ENCODE results near the gene AGO3. TPM values are rescaled to one million over a fixed set of nuclear protein-coding genes. Genes with fewer than 3 reads are reported as not detected.

The AGO3 gene
- 27.3 and 28.6 TPM in 2 replicates for total RNA-seq (2014; rRNA removed; shearing (Covaris generic))
- polyA plus RNA-seq (2016; fragmentation: Nextera tagmentation; extraction: Ambion mirVana), result 14.1 and 19.2 TPM in 2 replicates
- long read RNA-seq, full-length matches to known transcripts, result 1 of 4 reads
- long read RNA-seq, partial matches to known transcripts, result 1 of 4 reads
- long read RNA-seq, other reads (novel, unspliced or antisense), result 2 of 4 reads

DNA sequence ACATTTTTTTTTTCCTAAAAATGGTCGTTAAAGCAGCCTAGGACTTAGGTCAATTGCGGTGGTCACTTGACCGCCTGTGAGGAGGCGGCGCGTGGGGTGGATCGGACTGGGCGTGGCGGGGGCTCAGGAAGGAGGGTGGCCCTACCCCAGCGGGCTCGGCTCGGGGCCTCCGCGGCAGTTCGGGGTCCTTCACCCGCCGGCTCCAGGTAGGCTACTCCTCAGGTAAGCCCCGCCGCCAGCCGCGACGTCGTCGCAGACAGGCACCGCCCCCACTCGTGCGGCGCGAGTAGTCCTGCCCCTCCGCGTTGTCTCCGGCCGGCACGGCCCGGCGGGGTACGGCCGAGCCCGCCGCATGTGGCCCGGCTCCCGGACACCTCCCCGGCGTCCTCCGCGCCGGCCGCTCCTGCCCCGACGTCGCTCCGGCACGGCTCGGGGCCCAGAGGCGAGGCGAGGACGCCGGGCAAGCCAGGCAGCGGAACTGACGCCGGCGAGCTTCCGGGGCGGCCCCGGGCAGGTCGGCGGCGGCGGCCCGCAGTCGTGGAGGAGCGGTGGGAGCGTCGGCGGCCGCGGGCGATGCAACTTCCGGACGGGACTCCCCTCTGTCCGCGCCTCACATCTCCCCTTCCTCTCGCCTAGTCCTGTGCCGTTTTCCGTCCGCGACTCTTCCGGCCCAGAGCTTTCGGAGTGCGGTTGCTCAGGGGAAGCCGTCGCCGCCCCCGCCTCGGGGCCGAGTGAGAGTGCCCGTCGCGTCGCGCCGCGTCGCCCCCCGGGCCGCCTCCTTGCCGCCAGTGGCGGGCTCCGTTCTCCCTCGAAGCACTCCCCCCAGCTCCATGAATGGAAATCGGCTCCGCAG is at the start of gene AGO3:
Gene AGO3, plus strand, starts transcription at position 513 of the 853 bp plus-strand sequence. Its CDS starts 322 bp downstream, at position 835.
- peak within 1 kb of the TSS; percentile 98 for H3K4me3 Mint-ChIP-seq
- H3K27ac Mint-ChIP-seq, result peak within 1 kb of the TSS; percentile 98
- Histone ChIP-seq H3K27me3 (ENCODE audit: insufficient read depth) (no peaks in the 10 kb centered on the region), H2AFZ (peak within 1 kb of the TSS; percentile 85), H3K4me3 (peak within 1 kb of the TSS; percentile 89), H3K79me2 (replicated peaks; ENCODE audit: insufficient read depth) (peaks cover 44% of the 10 kb centered on the region), H3K36me3 (ENCODE audit: insufficient read depth) (no peaks in the 10 kb centered on the region), H3K4me1 (ENCODE audit: insufficient read depth) (peaks cover 31% of the 10 kb centered on the region), H3F3A (replicated peaks; ENCODE audit: low read depth) (peaks cover 11% of the 10 kb centered on the region; the same call in 1 of the 2 replicates), H4K20me1 (replicated peaks; ENCODE audit: insufficient read depth) (no peaks in the 10 kb centered on the region; the same call in none of the 2 replicates), H3K4me2 (peak within 1 kb of the TSS; percentile 96), H3K27ac (ENCODE audit: low read depth) (peak within 1 kb of the TSS; percentile 98), H3K9me2 (ENCODE audit: insufficient read depth) (no peaks in the 10 kb centered on the region)
- DNase-seq (ENCODE audit: low spot score) (peak; percentile 93), ATAC-seq (peak; percentile 84)
- H3K9me3 Mint-ChIP-seq, result no peaks in the 10 kb centered on the region
- TF ChIP-seq, protein P1, sequence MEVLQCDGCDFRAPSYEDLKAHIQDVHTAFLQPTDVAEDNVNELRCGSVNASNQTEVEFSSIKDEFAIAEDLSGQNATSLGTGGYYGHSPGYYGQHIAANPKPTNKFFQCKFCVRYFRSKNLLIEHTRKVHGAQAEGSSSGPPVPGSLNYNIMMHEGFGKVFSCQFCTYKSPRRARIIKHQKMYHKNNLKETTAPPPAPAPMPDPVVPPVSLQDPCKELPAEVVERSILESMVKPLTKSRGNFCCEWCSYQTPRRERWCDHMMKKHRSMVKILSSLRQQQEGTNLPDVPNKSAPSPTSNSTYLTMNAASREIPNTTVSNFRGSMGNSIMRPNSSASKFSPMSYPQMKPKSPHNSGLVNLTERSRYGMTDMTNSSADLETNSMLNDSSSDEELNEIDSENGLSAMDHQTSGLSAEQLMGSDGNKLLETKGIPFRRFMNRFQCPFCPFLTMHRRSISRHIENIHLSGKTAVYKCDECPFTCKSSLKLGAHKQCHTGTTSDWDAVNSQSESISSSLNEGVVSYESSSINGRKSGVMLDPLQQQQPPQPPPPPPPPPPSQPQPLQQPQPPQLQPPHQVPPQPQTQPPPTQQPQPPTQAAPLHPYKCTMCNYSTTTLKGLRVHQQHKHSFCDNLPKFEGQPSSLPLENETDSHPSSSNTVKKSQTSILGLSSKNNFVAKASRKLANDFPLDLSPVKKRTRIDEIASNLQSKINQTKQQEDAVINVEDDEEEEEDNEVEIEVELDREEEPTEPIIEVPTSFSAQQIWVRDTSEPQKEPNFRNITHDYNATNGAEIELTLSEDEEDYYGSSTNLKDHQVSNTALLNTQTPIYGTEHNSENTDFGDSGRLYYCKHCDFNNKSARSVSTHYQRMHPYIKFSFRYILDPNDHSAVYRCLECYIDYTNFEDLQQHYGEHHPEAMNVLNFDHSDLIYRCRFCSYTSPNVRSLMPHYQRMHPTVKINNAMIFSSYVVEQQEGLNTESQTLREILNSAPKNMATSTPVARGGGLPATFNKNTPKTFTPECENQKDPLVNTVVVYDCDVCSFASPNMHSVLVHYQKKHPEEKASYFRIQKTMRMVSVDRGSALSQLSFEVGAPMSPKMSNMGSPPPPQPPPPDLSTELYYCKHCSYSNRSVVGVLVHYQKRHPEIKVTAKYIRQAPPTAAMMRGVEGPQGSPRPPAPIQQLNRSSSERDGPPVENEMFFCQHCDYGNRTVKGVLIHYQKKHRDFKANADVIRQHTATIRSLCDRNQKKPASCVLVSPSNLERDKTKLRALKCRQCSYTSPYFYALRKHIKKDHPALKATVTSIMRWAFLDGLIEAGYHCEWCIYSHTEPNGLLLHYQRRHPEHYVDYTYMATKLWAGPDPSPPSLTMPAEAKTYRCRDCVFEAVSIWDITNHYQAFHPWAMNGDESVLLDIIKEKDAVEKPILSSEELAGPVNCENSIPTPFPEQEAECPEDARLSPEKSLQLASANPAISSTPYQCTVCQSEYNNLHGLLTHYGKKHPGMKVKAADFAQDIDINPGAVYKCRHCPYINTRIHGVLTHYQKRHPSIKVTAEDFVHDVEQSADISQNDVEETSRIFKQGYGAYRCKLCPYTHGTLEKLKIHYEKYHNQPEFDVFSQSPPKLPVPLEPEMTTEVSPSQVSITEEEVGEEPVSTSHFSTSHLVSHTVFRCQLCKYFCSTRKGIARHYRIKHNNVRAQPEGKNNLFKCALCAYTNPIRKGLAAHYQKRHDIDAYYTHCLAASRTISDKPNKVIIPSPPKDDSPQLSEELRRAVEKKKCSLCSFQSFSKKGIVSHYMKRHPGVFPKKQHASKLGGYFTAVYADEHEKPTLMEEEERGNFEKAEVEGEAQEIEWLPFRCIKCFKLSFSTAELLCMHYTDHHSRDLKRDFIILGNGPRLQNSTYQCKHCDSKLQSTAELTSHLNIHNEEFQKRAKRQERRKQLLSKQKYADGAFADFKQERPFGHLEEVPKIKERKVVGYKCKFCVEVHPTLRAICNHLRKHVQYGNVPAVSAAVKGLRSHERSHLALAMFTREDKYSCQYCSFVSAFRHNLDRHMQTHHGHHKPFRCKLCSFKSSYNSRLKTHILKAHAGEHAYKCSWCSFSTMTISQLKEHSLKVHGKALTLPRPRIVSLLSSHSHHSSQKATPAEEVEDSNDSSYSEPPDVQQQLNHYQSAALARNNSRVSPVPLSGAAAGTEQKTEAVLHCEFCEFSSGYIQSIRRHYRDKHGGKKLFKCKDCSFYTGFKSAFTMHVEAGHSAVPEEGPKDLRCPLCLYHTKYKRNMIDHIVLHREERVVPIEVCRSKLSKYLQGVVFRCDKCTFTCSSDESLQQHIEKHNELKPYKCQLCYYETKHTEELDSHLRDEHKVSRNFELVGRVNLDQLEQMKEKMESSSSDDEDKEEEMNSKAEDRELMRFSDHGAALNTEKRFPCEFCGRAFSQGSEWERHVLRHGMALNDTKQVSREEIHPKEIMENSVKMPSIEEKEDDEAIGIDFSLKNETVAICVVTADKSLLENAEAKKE (CRISPR knock-in tag; IDR thresholded peaks at IDR 0.05), result no peak
- TF ChIP-seq EZH2phosphoT487 (IDR thresholded peaks at IDR 0.05; ENCODE audit: unreplicated experiment) (no peak), ETS1 (IDR thresholded peaks at IDR 0.05) (peak; percentile 59), ZNF331 (CRISPR knock-in tag; IDR thresholded peaks at IDR 0.05; ENCODE audit: low read depth) (no peak), REST (IDR thresholded peaks at IDR 0.05; ENCODE audit: unreplicated experiment) (no peak), POLR2AphosphoS5 (IDR thresholded peaks at IDR 0.05; ENCODE audit: low read depth) (peak; percentile 79), JUNB (IDR thresholded peaks at IDR 0.05; ENCODE audit: unreplicated experiment) (no peak), CTCF (conservative IDR thresholded peaks at IDR 0.05; ENCODE audit: low read depth in 2 of 2) (no peak), CREB1 (CRISPR knock-in tag; IDR thresholded peaks at IDR 0.05; ENCODE audit: low read depth) (peak; percentile 80), ZNF114 (CRISPR knock-in tag; IDR thresholded peaks at IDR 0.05) (no peak)
- peaks cover 4% of the 10 kb centered on the region for H3K27me3 Mint-ChIP-seq (ENCODE audit: insufficient read depth, low read depth, poor library complexity)
- peaks cover 38% of the 10 kb centered on the region for H3K4me1 Mint-ChIP-seq
- H3K36me3 Mint-ChIP-seq (ENCODE audit: low read depth), result 0 out of 3 replicates have a peak, but pooled peaks cover 2% of the 10 kb centered on the region
